Adrenal gland (tissue), 12 donors: ENCODE results near the gene ZNF267. TPM values are rescaled to one million over a fixed set of nuclear protein-coding genes. Genes with fewer than 3 reads are reported as not detected.
"Not testable (repeated sequence)": the region's sequence is repeated elsewhere in the genome, so short reads cannot be mapped to it uniquely, and the experiment has no call there.

Experiments
- DNase-seq, 7 donors: peaks; one replicate each; pipeline ENCODE4 v3.0.0-alpha.2; 2019 to 2020
- H3K27ac ChIP-seq, 5 donors: fragments of 200-600 bp; sonication (generic) in 4 of 5; 1 replicate in 3 of 5; 2 replicates in 2 of 5; pipeline versions ENCODE4 v1.5.1 to v1.8.0; 2016 to 2020; ENCODE audit warnings: mild to moderate bottlenecking in 1 of 5
- H3K27me3 ChIP-seq: fragments of 200-600 bp; 2 replicates; pipeline ENCODE4 v1.8.0; 2021
- H3K36me3 ChIP-seq, 2 donors: fragments of 200-600 bp; replicated peaks in 1 of 2; 1 replicate in 1 of 2; 2 replicates in 1 of 2; pipeline versions ENCODE4 v1.5.1 to v1.8.0; 2018 to 2022
- H3K4me1 ChIP-seq, 2 donors: fragments of 200-600 bp; replicated peaks in 1 of 2; 1 replicate in 1 of 2; 2 replicates in 1 of 2; pipeline versions ENCODE4 v1.5.1 to v1.8.0; 2018 to 2021
- H3K4me3 ChIP-seq, 4 donors: fragments of 200-600 bp; sonication (generic) in 3 of 4; one replicate each; pipeline ENCODE4 v1.5.1; 2016 to 2018
- H3K9me3 ChIP-seq, 3 donors: fragments of 200-600 bp; sonication (generic) in 1 of 3; replicated peaks in 1 of 3; 1 replicate in 2 of 3; 2 replicates in 1 of 3; pipeline versions ENCODE4 v1.5.1 to v1.8.0; 2016 to 2021
- POLR2A ChIP-seq, 2 donors: fragments of 450-650 bp; IDR thresholded peaks; one replicate each; pipeline ENCODE4 v1.6.1; 2017; ENCODE audit warnings: antibody characterized with exemption in 2 of 2, mild to moderate bottlenecking in 2 of 2, moderate library complexity in 1 of 2
- WGBS, 4 donors: extraction: QIAGEN DNeasy Blood & Tissue Kit in 2 of 4; methylation state at CpG; one replicate each; pipeline versions ENCODE4 v1.1.5 to v1.1.7; 2013 to 2017; 5-methylcytosine and 5-hydroxymethylcytosine counted together
- intact Hi-C, 2 donors: fragments of 100-400 bp; cut with DNase I; formaldehyde crosslinking; loops; one replicate each; pipeline versions ENCODE4 v1.14.1 to v1.15.0; 2022 to 2023
- polyA plus RNA-seq, 3 donors: library from polyadenylated mRNA; stranded (reverse); fragments of 200-250 nt in 2 of 3; fragments of 350-450 nt in 1 of 3; fragmentation: Illumina TruSeq in 1 of 3; extraction: RNeasy Lipid Tissue Mini Kit (QIAGEN cat#74804) in 1 of 3; gene quantifications; one replicate each; pipeline ENCODE4 v1.2.3, GENCODE V29; 2013 to 2014
- small RNA-seq, 2 donors: library from RNA; depleted of rRNA; stranded (forward); fragments of <200 nt; gene quantifications; one replicate each; pipeline ENCODE3, GENCODE V24; 2016
- total RNA-seq, 9 donors: library from RNA; depleted of rRNA in 4 of 9; stranded (reverse); fragments of >200 nt in 4 of 9; fragments of 120-200 nt in 1 of 9; fragmentation: NEBNext Ultra II Directional in 1 of 9; extraction: Animal tissue kit (Norgen Biotek cat#: 25700) in 1 of 9; gene quantifications; one replicate each; pipeline versions ENCODE4 v1.1.0 to v1.2.4, GENCODE V29; 2013 to 2023
- TF ChIP-seq, protein P1 (sequence below), 6 experiments: fragments of 450-650 bp in 4 of 6; fragments of 200-600 bp in 2 of 6; sonication (generic) in 1 of 6; IDR thresholded peaks; 1 replicate in 5 of 6; 2 replicates in 1 of 6; pipeline versions ENCODE4 v1.5.1 to v1.8.0; 2016 to 2021; ENCODE audit warnings: antibody characterized with exemption in 6 of 6, mild to moderate bottlenecking in 2 of 6, moderate library complexity in 1 of 6
- donor health status: healthy with polysubstance abuse.
- donor health status: Bipolar disorder and iron deficiency.
- donor health status: DM: yes; HTN: yes; CAD: no.
- donor health status: DM: no; HTN: no; CAD: no.
- donor health status: DM: no; HTN: no; CAD: no.
- donor health status: DM: yes; HTN: yes; CAD: no.

ZNF267 gene
- total and polyA plus RNA-seq, 12 donors, result 2.0 to 34.1 (median 8.2) TPM

DNA sequence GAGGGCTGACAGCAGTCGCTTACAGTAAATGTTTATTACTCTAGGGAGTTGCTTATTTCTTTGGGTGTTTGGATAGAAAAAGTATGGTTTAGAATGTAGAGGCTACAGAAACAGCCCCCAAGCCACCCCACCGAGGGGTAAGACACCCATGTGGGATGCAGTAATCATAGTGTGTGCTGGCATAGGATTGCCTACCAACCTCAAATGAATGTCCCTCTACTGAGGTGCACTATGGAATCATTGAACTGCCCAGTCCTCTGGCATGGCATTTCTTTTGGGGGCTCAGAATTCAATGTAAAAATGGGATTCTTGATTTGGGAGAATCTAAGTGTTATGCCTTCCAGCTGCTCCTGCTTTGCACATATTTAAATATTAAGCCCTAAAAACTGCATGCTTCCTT, 46.8 kb downstream of the ZNF267 start:
- Histone ChIP-seq H3K4me3 (no peak overlapping the region), H3K4me1 (no peaks in the 10 kb centered on the region), H3K9me3 (peaks cover 0 to 58% (median 17%) of the 10 kb centered on the region in 3 donors), H3K27ac (no peak overlapping the region), H3K36me3 (no peaks in the 10 kb centered on the region), H3K27me3 (no peaks in the 10 kb centered on the region)
- intact Hi-C loops, result no loop called here
- DNase-seq, result no peak
- TF ChIP-seq, protein P1, sequence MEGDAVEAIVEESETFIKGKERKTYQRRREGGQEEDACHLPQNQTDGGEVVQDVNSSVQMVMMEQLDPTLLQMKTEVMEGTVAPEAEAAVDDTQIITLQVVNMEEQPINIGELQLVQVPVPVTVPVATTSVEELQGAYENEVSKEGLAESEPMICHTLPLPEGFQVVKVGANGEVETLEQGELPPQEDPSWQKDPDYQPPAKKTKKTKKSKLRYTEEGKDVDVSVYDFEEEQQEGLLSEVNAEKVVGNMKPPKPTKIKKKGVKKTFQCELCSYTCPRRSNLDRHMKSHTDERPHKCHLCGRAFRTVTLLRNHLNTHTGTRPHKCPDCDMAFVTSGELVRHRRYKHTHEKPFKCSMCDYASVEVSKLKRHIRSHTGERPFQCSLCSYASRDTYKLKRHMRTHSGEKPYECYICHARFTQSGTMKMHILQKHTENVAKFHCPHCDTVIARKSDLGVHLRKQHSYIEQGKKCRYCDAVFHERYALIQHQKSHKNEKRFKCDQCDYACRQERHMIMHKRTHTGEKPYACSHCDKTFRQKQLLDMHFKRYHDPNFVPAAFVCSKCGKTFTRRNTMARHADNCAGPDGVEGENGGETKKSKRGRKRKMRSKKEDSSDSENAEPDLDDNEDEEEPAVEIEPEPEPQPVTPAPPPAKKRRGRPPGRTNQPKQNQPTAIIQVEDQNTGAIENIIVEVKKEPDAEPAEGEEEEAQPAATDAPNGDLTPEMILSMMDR (IDR thresholded peaks at IDR 0.05), result no peak
- no peak for TF ChIP-seq POLR2A (IDR thresholded peaks at IDR 0.05)
- WGBS, 4 donors, result 86 to 96% (median 91%) methylated on average over 1 to 2 of the region's 2 CpGs

DNA sequence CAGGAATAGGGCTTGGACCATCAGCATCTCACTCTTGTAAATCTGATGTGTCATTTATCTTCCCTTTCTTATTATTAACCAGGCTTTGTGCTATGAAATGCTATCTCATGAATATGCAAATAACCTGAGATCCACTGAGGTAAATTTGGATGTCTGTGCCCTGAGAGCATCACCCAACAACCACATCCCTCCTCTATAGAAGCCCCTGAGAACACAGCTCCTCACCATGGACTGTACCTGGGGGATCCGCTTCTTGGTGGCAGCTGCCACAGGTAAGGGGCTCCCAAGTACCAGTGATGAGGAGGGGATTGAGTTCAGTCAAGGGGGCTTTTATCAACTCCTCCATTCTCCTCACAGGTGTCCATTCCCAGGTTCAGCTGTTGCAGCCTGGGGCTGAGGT, 78.2 kb downstream of the ZNF267 start:
- H3K27ac ChIP-seq, H3K4me1 ChIP-seq, DNase-seq, intact Hi-C loops, H3K27me3 ChIP-seq, H3K9me3 ChIP-seq, H3K36me3 ChIP-seq, H3K4me3 ChIP-seq: not testable (repeated sequence)
- 82 to 100% methylated on average over 1 of the region's 1 CpG; no CpG with 5 or more reads in 2 of the 4 donors for WGBS, 4 donors

DNA sequence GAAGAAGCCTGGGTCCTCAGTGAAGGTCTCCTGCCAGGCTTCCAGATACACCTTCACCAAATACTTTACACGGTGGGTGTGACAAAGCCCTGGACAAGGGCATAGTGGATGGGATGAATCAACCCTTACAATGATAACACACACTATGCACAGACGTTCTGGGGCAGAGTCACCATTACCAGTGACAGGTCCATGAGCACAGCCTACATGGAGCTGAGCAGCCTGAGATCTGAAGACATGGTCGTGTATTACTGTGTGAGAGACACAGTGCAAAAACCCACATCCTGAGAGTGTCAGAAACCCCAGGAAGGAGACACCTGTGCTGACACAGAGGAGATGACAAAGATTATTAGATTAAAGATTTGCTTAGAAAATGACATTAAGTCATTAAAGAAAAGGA, 78.6 kb downstream of the ZNF267 start:
- H3K9me3 ChIP-seq, intact Hi-C loops, DNase-seq, H3K4me1 ChIP-seq, H3K36me3 ChIP-seq, H3K27ac ChIP-seq, H3K4me3 ChIP-seq, H3K27me3 ChIP-seq: not testable (repeated sequence)
- 13 to 26% methylated on average over 2 of the region's 3 CpGs; no CpG with 5 or more reads in 2 of the 4 donors for WGBS, 4 donors

DNA sequence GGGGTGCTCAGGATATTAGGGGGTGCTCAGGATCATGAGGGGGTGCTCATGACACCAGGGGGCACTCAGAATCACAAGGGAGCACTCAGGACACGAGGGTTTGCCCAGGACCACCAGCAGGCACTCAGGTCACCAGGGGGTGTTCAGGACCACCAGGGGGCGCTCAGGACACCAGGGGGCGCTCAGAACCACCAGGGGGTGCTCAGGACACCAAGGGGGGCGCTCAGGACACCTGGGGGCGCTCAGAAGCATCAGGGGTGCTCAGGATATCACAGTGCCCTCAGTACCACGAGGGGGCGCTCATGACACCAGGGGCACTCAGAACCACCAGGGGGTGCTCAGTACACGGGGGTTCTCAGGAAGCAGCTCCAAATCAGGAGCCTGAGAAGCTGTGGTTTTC, 82.6 kb downstream of the ZNF267 start:
- H3K27me3 ChIP-seq, H3K27ac ChIP-seq, DNase-seq, H3K4me1 ChIP-seq, H3K9me3 ChIP-seq, intact Hi-C loops, H3K36me3 ChIP-seq, H3K4me3 ChIP-seq: not testable (repeated sequence)
- 46 to 50% methylated on average over 3 to 6 of the region's 8 CpGs; no CpG with 5 or more reads in 2 of the 4 donors for whole genome bisulfite sequencing, 4 donors
- TF ChIP-seq, protein P1 (IDR thresholded peaks at IDR 0.05), result peak in 1 of 6 experiments; percentile 18

DNA sequence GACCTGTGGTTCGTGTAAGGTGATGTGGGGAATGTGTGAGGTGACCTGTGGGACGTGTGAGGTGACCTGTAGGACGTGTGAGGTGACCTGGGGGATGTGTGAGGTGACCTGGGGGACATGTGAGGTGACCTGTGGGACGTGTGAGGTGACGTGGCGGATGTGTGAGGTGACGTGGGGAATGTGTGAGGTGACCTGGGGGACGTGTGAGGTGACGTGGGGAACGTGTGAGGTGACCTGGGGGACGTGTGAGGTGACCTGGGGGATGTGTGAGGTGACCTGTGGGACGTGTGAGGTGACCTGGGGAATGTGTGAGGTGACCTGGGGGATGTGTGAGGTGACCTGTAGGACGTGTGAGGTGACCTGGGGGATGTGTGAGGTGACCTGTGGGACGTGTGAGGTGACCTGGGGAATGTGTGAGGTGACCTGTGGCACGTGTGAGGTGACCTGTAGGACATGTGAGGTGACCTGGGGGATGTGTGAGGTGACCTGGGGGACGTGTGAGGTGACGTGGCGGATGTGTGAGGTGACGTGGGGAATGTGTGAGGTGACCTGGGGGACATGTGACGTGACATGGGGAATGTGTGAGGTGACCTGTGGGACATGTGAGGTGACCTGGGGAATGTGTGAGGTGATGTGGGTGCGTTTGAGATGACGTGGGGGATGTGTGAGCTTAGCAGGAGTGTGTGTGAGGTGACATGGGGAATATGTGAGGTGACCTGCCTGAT, 86.7 kb downstream of the ZNF267 start:
- H3K4me1 ChIP-seq, H3K36me3 ChIP-seq, intact Hi-C loops, H3K27ac ChIP-seq, H3K4me3 ChIP-seq, H3K27me3 ChIP-seq, DNase-seq, H3K9me3 ChIP-seq: not testable (repeated sequence)
- WGBS, 4 donors, result 61 to 66% (median 65%) methylated on average over 22 of the region's 22 CpGs

Small RNA genes within 50 kb of the gene (small RNA-seq; reads per million reads assigned to genes)
- gene AC034105.2 (0 reads per million in 2 donors), gene AC034105.4 (0 reads per million in 2 donors)
